Stimulated activated CD8-positive, alpha-beta memory T cell treated with anti-CD3 and anti-CD28 coated beads, Interleukin-12 subunit alpha, Interleukin-12 subunit beta, amount 100 ng/mL, for 4 hours (primary cell): ENCODE measurements around the gene FAF1.
"Not testable (repeated sequence)": the region's sequence is repeated elsewhere in the genome, so short reads cannot be mapped to it uniquely, and the experiment has no call there.

Experiments used
- DNase-seq: peaks from one replicate; pipeline ENCODE4 v3.0.0-alpha.2; 2020; ENCODE audit warnings: low read depth

FAF1 gene

DNA sequence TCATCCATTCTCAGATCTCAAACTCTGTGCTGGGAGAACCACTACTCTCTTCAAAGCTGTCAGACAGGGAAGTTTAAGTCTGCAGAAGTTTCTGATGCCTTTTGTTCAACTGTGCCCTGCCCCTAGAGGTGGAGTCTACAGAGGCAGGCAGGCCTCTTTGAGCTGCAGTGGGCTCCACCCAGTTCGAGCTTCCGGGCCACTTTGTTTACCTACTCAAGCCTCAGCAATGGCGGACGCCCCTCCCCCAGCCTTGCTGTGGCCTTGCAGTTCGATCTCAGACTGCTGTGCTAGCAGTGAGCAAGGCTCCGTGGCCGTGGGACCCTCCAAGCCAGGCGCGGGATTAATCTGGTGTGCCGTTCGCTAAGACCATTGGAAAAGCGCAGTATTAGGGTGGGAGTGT is 49.7 kb downstream of the FAF1 start:
- not testable (repeated sequence) for DNase-seq

- not testable (repeated sequence) for DNase-seq
These were observed 52.5 kb downstream of the FAF1 start for GRCh38 chr1:50907610-50908009.

GRCh38 chr1:50906050-50906449 is 54.0 kb downstream of the FAF1 start:
- not testable (repeated sequence) for DNase-seq

- DNase-seq: no peak
These were observed 57.6 kb downstream of the FAF1 start for GRCh38 chr1:50902419-50902818.

DNA sequence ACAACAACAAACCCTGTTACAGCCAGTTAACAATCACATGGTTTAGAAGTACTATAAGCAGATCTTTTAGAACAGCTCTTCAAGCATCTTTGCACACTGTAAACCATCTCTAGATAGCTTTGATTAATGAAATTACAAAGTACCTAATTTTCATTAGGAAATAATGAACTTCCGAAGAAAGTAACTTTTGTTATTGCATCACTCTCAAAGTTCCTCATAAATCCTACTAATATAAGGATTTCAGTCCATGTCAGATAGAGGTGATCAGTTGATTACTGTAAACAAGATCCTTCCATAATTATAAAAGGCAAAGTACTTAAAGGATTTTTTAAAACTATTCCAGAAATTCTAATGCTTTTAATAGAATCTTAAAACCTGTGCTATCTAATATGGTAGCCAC is 58.2 kb downstream of the FAF1 start:
- no peak for DNase-seq

GRCh38 chr1:50898773-50899172 is 61.3 kb downstream of the FAF1 start:
- DNase-seq: no peak

- DNase-seq: no peak
These were observed 65.7 kb downstream of the FAF1 start for GRCh38 chr1:50894340-50894739.

DNA sequence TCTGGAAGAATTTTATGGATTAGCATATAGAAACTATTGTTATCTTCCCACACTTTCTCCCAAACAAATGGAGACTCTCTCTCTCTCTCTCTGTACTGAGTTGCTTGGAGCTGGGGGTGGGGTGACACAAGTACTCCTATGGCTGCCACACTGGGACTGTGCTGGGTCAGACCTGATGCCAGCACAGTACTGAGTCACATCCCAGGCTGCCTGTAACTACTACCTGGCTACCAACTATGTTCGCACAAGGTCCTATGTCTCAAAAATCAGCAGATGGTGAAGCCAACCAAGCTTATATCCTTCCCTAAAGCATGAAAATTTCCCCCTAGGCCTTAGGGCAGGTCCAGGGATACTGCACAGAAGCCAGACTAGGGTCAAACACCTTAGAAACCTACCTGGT is 66.6 kb downstream of the FAF1 start:
- no peak for DNase-seq

DNA sequence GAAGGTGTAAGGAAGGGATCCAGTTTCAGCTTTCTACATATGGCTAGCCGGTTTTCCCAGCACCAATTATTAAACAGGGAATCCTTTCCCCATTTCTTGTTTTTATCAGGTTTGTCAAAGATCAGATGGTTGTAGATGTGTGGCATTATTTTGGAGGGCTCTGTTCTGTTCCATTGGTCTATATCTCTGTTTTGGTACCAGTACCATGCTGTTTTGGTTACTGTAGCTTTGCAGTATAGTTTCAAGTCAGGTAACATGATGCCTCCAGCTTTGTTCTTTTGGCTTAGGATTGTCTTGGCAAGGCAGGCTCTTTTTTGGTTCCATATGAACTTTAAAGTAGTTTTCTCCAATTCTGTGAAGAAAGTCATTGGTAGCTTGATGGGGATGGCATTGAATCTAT is 72.5 kb downstream of the FAF1 start:
- not testable (repeated sequence) for DNase-seq

DNA sequence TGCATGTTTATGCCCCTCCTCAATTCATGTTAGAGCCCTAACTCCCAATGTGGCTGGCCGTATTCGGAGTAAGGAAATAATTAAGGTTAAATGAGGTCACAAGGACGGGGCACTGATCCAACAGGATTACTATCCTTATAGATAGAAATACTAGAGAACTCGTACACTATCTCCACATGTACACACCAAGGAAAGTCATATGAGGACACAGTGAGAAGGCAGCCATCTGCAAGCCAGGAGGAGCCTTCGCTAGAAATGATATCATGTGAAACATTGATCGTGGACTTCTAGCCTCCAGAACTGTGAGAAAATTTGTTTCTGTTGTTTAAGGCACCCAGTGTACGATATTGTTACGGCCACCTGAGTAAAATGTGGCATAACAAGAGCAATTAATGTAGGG is 79.7 kb downstream of the FAF1 start:
- no peak for DNase-seq

DNA sequence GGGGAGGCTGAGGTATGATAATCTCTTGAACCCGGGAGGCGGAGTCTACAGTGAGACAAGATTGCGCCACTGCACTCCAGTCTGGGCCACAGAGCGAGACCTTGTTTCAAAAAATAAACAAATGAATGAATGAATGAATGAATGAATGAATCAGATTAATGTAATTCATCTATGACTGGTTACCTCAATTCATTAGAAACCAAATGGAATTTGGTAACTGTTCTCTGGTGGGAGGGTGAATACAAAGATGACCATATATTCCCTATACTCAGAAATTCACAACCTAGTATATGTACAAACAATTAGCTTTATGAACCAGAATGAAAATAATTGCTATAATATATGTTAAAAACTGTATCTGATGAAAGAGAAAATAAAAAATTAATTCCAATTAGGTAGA is 80.9 kb downstream of the FAF1 start:
- DNase-seq: no peak

- no peak for DNase-seq
These were observed 81.6 kb downstream of the FAF1 start for GRCh38 chr1:50878434-50878833.

DNA sequence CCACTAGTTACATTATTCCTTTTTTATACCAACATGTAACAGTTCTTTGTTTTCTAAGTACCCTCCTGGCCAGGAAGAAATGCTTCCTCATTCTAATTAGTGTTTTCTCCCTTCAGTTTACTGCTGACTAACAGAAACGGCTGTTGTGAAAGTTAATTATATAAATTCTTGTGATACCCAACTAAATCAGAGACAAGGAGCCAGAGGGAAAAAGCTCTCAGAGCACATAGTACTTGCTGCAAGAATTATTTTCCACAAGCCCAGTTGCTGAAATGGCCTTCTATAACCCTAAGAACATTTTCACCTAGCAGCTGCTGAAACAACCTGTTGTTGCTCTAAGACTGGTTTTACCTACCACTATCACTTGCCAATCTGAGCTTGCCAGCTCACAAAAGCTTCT is 82.4 kb downstream of the FAF1 start:
- DNase-seq: no peak

- DNase-seq: peak; percentile 25
These were observed 86.4 kb downstream of the FAF1 start for GRCh38 chr1:50873458-50874187.

GRCh38 chr1:50864845-50865244 is 95.2 kb downstream of the FAF1 start:
- not testable (repeated sequence) for DNase-seq

- no peak for DNase-seq
These were observed 98.3 kb downstream of the FAF1 start for GRCh38 chr1:50861772-50862171.

DNA sequence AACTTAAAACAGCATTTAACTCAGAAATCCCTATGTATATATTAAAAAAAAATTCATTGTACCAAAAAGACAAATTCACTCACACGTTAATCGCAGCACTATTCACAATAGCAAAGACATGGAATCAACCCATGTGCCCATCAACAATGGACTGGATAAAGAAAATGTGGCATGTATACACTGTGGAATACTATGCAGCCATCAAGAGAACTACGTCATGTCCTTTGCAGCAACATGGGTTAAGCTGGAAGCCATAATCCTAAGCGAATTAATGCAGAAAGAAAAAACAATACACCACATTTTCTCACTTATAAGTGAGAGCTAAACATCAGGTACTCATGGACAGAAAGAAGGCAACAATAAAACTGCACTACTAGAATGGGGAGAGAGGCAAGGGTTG is 99.4 kb downstream of the FAF1 start:
- no peak for DNase-seq

GRCh38 chr1:50860256-50860655 is 99.8 kb downstream of the FAF1 start:
- no peak for DNase-seq

- no peak for DNase-seq
These were observed 100.4 kb downstream of the FAF1 start for GRCh38 chr1:50859657-50860056.

- DNase-seq: no peak
These were observed 101.3 kb downstream of the FAF1 start for GRCh38 chr1:50858761-50859160.

- DNase-seq: no peak
These were observed 102.4 kb downstream of the FAF1 start for GRCh38 chr1:50857702-50858101.

GRCh38 chr1:50853325-50853724 is 106.7 kb downstream of the FAF1 start:
- DNase-seq: no peak

DNA sequence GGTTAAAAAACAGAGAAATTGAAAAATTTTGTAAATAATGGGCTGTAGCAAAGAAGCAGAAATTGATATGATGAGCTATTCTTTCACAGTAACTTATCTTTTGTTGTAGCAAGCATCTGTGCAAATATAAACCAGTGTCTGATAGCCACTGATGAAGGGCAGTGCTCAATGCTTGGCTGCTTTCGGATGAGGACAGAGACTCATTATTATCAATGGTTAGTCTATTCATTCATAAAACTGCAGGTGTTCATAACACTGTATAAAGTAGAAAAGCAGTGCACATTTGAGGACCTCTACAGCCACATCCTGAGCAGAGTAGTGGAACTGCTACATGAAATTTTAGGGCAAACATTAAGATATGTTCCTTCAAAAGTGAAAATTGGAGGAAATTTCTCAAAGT is 107.2 kb downstream of the FAF1 start:
- no peak for DNase-seq

DNA sequence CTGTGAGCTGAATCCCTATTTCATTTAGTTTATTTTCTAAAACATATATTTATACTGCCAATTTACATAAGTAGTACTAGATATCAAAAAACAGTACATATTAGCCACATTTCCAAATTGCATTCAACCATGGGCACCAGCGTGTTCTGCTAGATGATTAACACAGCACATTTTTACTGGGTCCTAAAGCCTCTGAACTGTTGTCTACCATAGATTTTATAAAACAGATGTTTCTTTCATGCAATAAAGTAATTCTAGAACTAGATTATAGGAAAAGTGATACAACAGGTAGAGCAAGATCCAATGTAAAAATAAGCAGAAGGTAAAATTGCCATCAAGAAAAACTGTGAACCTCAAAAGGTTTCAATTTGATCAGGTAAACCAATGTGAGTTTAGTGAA is 108.6 kb downstream of the FAF1 start:
- no peak for DNase-seq
